IMR-90 (cell line): Measurements from ENCODE around the gene NOTCH3. TPM values are rescaled to one million over a fixed set of nuclear protein-coding genes. Genes with fewer than 3 reads are reported as not detected.

Source experiments
- ATAC-seq: fragments of 200-7000 bp; cut with Tn5 transposase; 2 replicates; pipeline ENCODE4 v1.9.1; 2020; ENCODE audit warnings: low read depth, mild to moderate bottlenecking, moderate library complexity
- BruUV-seq: library from RNA; stranded (reverse); fragments of 400-500 nt; replicated peaks from 2 replicates; lab custom pipeline; 2021; lab: Mats Ljungman, UMichigan
- CTCF ChIA-PET: fragments of 300-600 bp; formaldehyde crosslinking; extraction: SDS; loops from one replicate; lab custom pipeline; 2021; ENCODE audit warnings: antibody characterized with exemption; lab: Yijun Ruan, JAX
- POLR2A ChIA-PET: fragments of 300-600 bp; sonication (Branson Sonifier 250); formaldehyde crosslinking; loops from one replicate; lab custom pipeline; 2022; ENCODE audit warnings: antibody characterized with exemption; ENCODE audit not compliant: unreplicated experiment; lab: Charles Lee
- DNase-seq: peaks from one replicate; pipeline ENCODE4 v3.0.0; 2013
- H2AFZ ChIP-seq: replicated peaks from 2 replicates; pipeline ENCODE3; 2013; ENCODE audit warnings: low read length, mild to moderate bottlenecking; ENCODE audit not compliant: poor library complexity
- H2AK5ac ChIP-seq: 2 replicates; pipeline ENCODE4 v1.6.1; 2013; ENCODE audit warnings: low read depth, low read length, inconsistent platforms
- H2AK9ac ChIP-seq: replicated peaks from 2 replicates; pipeline ENCODE3; 2013; ENCODE audit warnings: mild to moderate bottlenecking, low read depth, low read length, moderate library complexity; ENCODE audit not compliant: poor library complexity
- H2BK120ac ChIP-seq: 2 replicates; pipeline ENCODE4 v1.6.1; 2013; ENCODE audit warnings: low read depth, low read length, inconsistent platforms
- H2BK15ac ChIP-seq: 3 replicates; pipeline ENCODE4 v1.6.1; 2013; ENCODE audit warnings: low read depth, low read length, inconsistent platforms
- H2BK20ac ChIP-seq: 2 replicates; pipeline ENCODE4 v1.6.1; 2013; ENCODE audit warnings: low read depth, mild to moderate bottlenecking, inconsistent platforms, low read length, moderate library complexity
- H2BK5ac ChIP-seq: 2 replicates; pipeline ENCODE4 v1.6.1; 2013; ENCODE audit warnings: mild to moderate bottlenecking, low read depth, low read length, inconsistent platforms; ENCODE audit not compliant: poor library complexity, severe bottlenecking
- H3K14ac ChIP-seq: replicated peaks from 2 replicates; pipeline ENCODE4 v1.6.1; 2013; ENCODE audit warnings: low read depth, low read length, inconsistent platforms
- H3K18ac ChIP-seq: 2 replicates; pipeline ENCODE4 v1.6.1; 2013; ENCODE audit warnings: low read depth, low read length, control low read depth
- H3K23ac ChIP-seq: 2 replicates; pipeline ENCODE4 v1.6.1; 2013; ENCODE audit warnings: low read depth, low read length, inconsistent platforms
- H3K27ac ChIP-seq: 2 replicates; pipeline ENCODE4 v1.5.1; 2013; ENCODE audit warnings: mild to moderate bottlenecking, control low read depth, low read length; ENCODE audit not compliant: insufficient read depth
- H3K27me3 ChIP-seq: 2 replicates; pipeline ENCODE4 v1.6.1; 2013; ENCODE audit warnings: low read length; ENCODE audit not compliant: control insufficient read depth, insufficient read depth
- H3K36me3 ChIP-seq: 2 replicates; pipeline ENCODE4 v1.6.1; 2013; ENCODE audit warnings: low read length, mixed read lengths; ENCODE audit not compliant: control insufficient read depth, insufficient read depth
- H3K4ac ChIP-seq: 2 replicates; pipeline ENCODE4 v1.6.1; 2013; ENCODE audit warnings: low read depth, low read length, inconsistent platforms
- H3K4me1 ChIP-seq: 2 replicates; pipeline ENCODE4 v1.6.1; 2013; ENCODE audit warnings: low read length, mixed read lengths; ENCODE audit not compliant: control insufficient read depth, insufficient read depth
- H3K4me2 ChIP-seq: 2 replicates; pipeline ENCODE4 v1.6.1; 2013; ENCODE audit warnings: low read depth, mild to moderate bottlenecking, control low read depth, low read length, moderate library complexity
- H3K4me3 ChIP-seq: 2 replicates; pipeline ENCODE4 v1.5.1; 2013; ENCODE audit warnings: low read depth, mild to moderate bottlenecking, control low read depth, low read length, moderate library complexity; ENCODE audit not compliant: insufficient read depth
- H3K56ac ChIP-seq: 2 replicates; pipeline ENCODE4 v1.6.1; 2013; ENCODE audit warnings: low read length, inconsistent platforms; ENCODE audit not compliant: insufficient read depth; ENCODE audit errors: extremely low read depth
- H3K79me1 ChIP-seq, 2 experiments: 2 replicates each; pipeline ENCODE4 v1.6.1; 2013; ENCODE audit warnings: low read length in 2 of 2, inconsistent platforms in 1 of 2, low read depth in 1 of 2
- H3K9ac ChIP-seq: 2 replicates; pipeline ENCODE4 v1.6.1; 2013; ENCODE audit warnings: low read depth, low read length, control low read depth
- H3K9me1 ChIP-seq: 2 replicates; pipeline ENCODE4 v1.6.1; 2013; ENCODE audit warnings: low read length, inconsistent platforms; ENCODE audit not compliant: insufficient read depth
- H3K9me3 ChIP-seq: 2 replicates; pipeline ENCODE4 v1.6.1; 2013; ENCODE audit warnings: low read length; ENCODE audit not compliant: control insufficient read depth, insufficient read depth
- H4K20me1 ChIP-seq: 2 replicates; pipeline ENCODE4 v1.6.1; 2013; ENCODE audit warnings: low read length, inconsistent platforms; ENCODE audit not compliant: insufficient read depth
- H4K5ac ChIP-seq: 2 replicates; pipeline ENCODE4 v1.6.1; 2013; ENCODE audit warnings: mild to moderate bottlenecking, low read depth, low read length, control low read depth
- H4K8ac ChIP-seq, 2 experiments: 2 replicates each; pipeline ENCODE4 v1.6.1; 2013; ENCODE audit warnings: low read depth in 2 of 2, low read length in 2 of 2, control low read depth in 1 of 2, inconsistent platforms in 1 of 2
- H4K91ac ChIP-seq: 2 replicates; pipeline ENCODE4 v1.6.1; 2013; ENCODE audit warnings: low read depth, low read length, inconsistent platforms; ENCODE audit not compliant: insufficient read depth
- BHLHE40 ChIP-seq: fragments of 150-350 bp; IDR thresholded peaks from 2 replicates; pipeline ENCODE4 v1.6.1; 2016; ENCODE audit warnings: mild to moderate bottlenecking, low read depth, low read length
- CHD1 ChIP-seq: IDR thresholded peaks from 2 replicates; pipeline ENCODE4 v1.6.1; 2012; ENCODE audit warnings: low read depth, low read length, improper control_type of control experiment
- CTCF ChIP-seq: conservative IDR thresholded peaks from 2 replicates; pipeline ENCODE4 v1.5.1; 2012; ENCODE audit warnings: mild to moderate bottlenecking, low read depth, low read length, improper control_type of control experiment
- ELK1 ChIP-seq: fragments of 150-350 bp; IDR thresholded peaks from 2 replicates; pipeline ENCODE4 v1.6.1; 2016; ENCODE audit warnings: low read depth, mild to moderate bottlenecking, low read length, moderate library complexity, borderline replicate concordance
- FOS ChIP-seq: fragments of 150-350 bp; IDR thresholded peaks from 2 replicates; pipeline ENCODE4 v1.6.1; 2016; ENCODE audit warnings: low read depth, low read length
- MAFK ChIP-seq: IDR thresholded peaks from 2 replicates; pipeline ENCODE4 v1.6.1; 2012; ENCODE audit warnings: low read depth, low read length, improper control_type of control experiment
- MAZ ChIP-seq: IDR thresholded peaks from 2 replicates; pipeline ENCODE4 v1.6.1; 2012; ENCODE audit warnings: low read depth, mild to moderate bottlenecking, low read length, improper control_type of control experiment, moderate library complexity, borderline replicate concordance
- MXI1 ChIP-seq: IDR thresholded peaks from 2 replicates; pipeline ENCODE4 v1.6.1; 2012; ENCODE audit warnings: low read depth, mild to moderate bottlenecking, low read length, moderate library complexity, borderline replicate concordance
- POLR2A ChIP-seq: IDR thresholded peaks from 2 replicates; pipeline ENCODE4 v1.6.1; 2012; ENCODE audit warnings: mild to moderate bottlenecking, low read depth, low read length
- RAD21 ChIP-seq: IDR thresholded peaks from 2 replicates; pipeline ENCODE4 v1.6.1; 2012; ENCODE audit warnings: low read length, improper control_type of control experiment
- RCOR1 ChIP-seq: IDR thresholded peaks from 2 replicates; pipeline ENCODE4 v1.6.1; 2012; ENCODE audit warnings: mild to moderate bottlenecking, low read length, improper control_type of control experiment; ENCODE audit not compliant: insufficient replicate concordance
- RFX5 ChIP-seq: IDR thresholded peaks from 2 replicates; pipeline ENCODE4 v1.8.0; 2012; ENCODE audit warnings: low read depth, mild to moderate bottlenecking, low read length, moderate library complexity
- SMC3 ChIP-seq: fragments of 150-350 bp; IDR thresholded peaks from 2 replicates; pipeline ENCODE4 v1.6.1; 2016; ENCODE audit warnings: low read depth, mild to moderate bottlenecking, antibody characterized with exemption, low read length, moderate library complexity
- USF2 ChIP-seq: fragments of 150-350 bp; IDR thresholded peaks from 2 replicates; pipeline ENCODE4 v1.6.1; 2017; ENCODE audit warnings: mild to moderate bottlenecking, antibody characterized with exemption, low read length, low read depth
- WGBS, 2 experiments: methylation state at CpG; one replicate each; pipeline versions ENCODE4 v1.1.5 to v1.1.7; 2013; ENCODE audit warnings: missing lambda C conversion rate in 2 of 2; ENCODE audit not compliant: insufficient read length in 1 of 2; ENCODE audit errors: extremely low coverage in 2 of 2; 5-methylcytosine and 5-hydroxymethylcytosine counted together
- dilution Hi-C: fragments of 300-500 bp; cut with HindIII; formaldehyde crosslinking; loops from one replicate; pipeline ENCODE4 v1.14.3; 2018; ENCODE audit warnings: low sequenced_read_pairs; ENCODE audit not compliant: unreplicated experiment
- in situ Hi-C: fragments of 300-500 bp; cut with MboI; formaldehyde crosslinking; loops from 3 replicates; pipeline ENCODE4 v1.14.3; 2019; ENCODE audit warnings: low sequenced_read_pairs, inconsistent platforms, mixed read lengths
- intact Hi-C: fragments of 100-400 bp; cut with micrococcal nuclease; formaldehyde crosslinking; loops from 2 replicates; pipeline ENCODE4 v1.10.0; 2022
- polyA plus RNA-seq, 3 experiments: library from polyadenylated mRNA; depleted of rRNA; stranded (reverse); fragments of >200 nt; gene quantifications; 2 replicates each; pipeline ENCODE4 v1.2.3, GENCODE V29; 2012; ENCODE audit warnings: low replicate concordance in 1 of 3
- total RNA-seq: library from RNA; depleted of rRNA; stranded (reverse); fragments of >200 nt; gene quantifications from 2 replicates; pipeline ENCODE4 v1.2.3, GENCODE V29; 2012

Gene NOTCH3
- total and polyA plus RNA-seq, 2 of the 4 experiments (the other 2 are of a cell fraction), result 5.9 to 25.1 TPM

GRCh38 chr19:15225760-15226159, 25.0 kb upstream of the NOTCH3 start:
- intact Hi-C loops, result no loop called here
- Histone ChIP-seq H2BK5ac (no peak overlapping the region), H2AK5ac (no peak overlapping the region), H3K14ac (no peak overlapping the region), H3K27me3 (no peaks in the 10 kb centered on the region), H2BK120ac (no peak overlapping the region), H3K36me3 (no peaks in the 10 kb centered on the region), H3K4ac (no peak overlapping the region), H2AK9ac (no peak overlapping the region), H2AFZ (no peak overlapping the region), H3K79me1 (peaks cover 0 to 8% of the 10 kb centered on the region in 2 experiments; a peak in 1 of 4 replicates), H2BK15ac (no peak overlapping the region), H3K18ac (no peak overlapping the region), H2BK20ac (no peak overlapping the region), H3K4me1 (peaks cover 8% of the 10 kb centered on the region), H3K27ac (no peak overlapping the region), H4K8ac (no peak overlapping the region), H3K56ac (no peak overlapping the region), H3K9ac (no peak overlapping the region), H4K20me1 (no peaks in the 10 kb centered on the region), H4K91ac (no peak overlapping the region), H3K9me1 (peaks cover 4% of the 10 kb centered on the region; the same call in 1 of the 2 replicates), H4K5ac (no peak overlapping the region), H3K23ac (no peak overlapping the region), H3K9me3 (no peaks in the 10 kb centered on the region), H3K4me3 (no peak overlapping the region), H3K4me2 (no peak overlapping the region)
- ChIA-PET CTCF (no interaction called here), POLR2A (interaction anchor here (0.6 kb wide), 1 partner anchor 38 kb away, joined by 12 read pairs; no protein-coding TSS in a partner anchor)
- no peak for DNase-seq
- no peak for ATAC-seq
- no CpG with 5 or more reads among the region's 7 CpGs for WGBS, 2 experiments
- in situ Hi-C loops, result no loop called here
- BruUV-seq, result no TSS peak
- dilution Hi-C loops, result no loop called here
- TF ChIP-seq USF2 (no peak), RCOR1 (no peak), MXI1 (no peak), SMC3 (no peak), MAZ (no peak), CHD1 (no peak), FOS (no peak), CTCF (no peak), RAD21 (no peak), RFX5 (no peak), BHLHE40 (no peak), POLR2A (no peak), ELK1 (no peak), MAFK (no peak)
